Fibroblast of pulmonary artery (primary cell): ENCODE results near the gene EHMT1.
"Not testable (repeated sequence)": the region's sequence is repeated elsewhere in the genome, so short reads cannot be mapped to it uniquely, and the experiment has no call there.

Experiments
- DNase-seq: peaks from one replicate; pipeline ENCODE4 v3.0.0-alpha.2; 2010; ENCODE audit warnings: low read depth
- H3K4me3 ChIP-seq: replicated peaks from 2 replicates; pipeline ENCODE4 v1.5.1; 2011; ENCODE audit warnings: low read depth, mild to moderate bottlenecking, control low read depth, low read length, moderate library complexity
- CTCF ChIP-seq: IDR thresholded peaks from 2 replicates; pipeline ENCODE4 v1.5.1; 2011; ENCODE audit warnings: mild to moderate bottlenecking, control low read depth, low read length, inconsistent platforms; ENCODE audit errors: missing control alignments

The EHMT1 gene

DNA sequence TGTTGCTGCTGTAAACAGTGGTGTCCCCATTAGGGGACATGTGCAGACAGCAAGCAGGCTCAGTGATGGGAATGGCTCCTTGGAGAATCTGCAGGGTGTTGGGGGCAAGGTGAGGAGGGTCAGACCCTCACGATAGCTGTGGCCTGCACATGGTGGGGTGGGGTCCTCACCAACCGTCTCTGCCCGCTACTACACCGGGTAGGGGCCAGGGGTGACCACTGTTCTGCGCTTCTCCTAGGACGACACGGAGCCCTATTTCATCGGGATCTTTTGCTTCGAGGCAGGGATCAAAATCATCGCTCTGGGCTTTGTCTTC is 263.7 kb downstream of the EHMT1 start:
- no peak overlapping the region for H3K4me3 ChIP-seq
- DNase-seq: no peak
- no peak for TF ChIP-seq CTCF

DNA sequence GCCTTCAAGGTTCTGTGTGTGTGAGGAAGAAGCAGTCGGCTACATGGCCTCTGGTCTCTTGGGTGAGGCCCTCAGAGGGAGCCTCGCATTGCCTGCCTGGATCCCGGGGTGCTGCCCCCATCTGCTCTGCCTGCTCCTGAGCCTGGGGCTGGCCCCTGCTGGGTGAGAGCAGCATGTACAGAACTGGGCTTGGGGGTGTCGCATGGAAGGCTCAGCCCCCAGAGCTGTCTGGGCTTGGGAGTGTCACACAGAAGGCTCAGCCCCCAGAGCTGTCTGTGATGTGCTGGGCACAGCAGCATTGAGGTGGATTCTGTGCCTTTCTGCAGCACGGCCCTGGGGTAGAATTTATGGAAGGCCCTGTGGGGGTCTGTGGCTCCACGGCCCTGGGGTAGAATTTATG is 265.2 kb downstream of the EHMT1 start:
- DNase-seq, H3K4me3 ChIP-seq: not testable (repeated sequence)

DNA sequence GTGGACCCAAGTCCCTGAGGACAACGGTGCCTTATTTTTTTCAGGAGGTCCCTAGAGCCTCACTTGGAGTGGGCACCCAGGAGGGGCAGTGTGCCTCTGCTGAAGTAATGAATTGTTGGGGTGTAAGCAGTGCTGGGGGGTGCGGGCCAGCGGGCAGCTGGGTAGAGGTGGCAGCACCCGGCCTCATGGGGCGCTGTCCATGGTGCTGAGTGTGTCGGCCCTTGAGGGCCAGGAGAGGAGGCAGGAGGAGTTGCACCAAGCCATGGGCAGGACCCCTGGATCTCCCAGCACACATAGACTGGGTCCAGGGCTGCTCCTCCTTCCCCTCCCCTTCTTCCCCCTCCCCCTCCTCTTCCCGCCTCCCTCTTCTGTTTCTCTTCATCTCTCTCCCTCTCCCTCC is 265.7 kb downstream of the EHMT1 start:
- not testable (repeated sequence) for H3K4me3 ChIP-seq, DNase-seq

GRCh38 chr9:137885121-137885520 is 266.3 kb downstream of the EHMT1 start:
- not testable (repeated sequence) for H3K4me3 ChIP-seq, DNase-seq
